GM18870 (cell line): Measurements from ENCODE around the gene WIPF3.

ENCODE experiments used
- ATAC-seq: cut with Tn5 transposase; IDR thresholded peaks from one replicate; pipeline ENCODE4 v1.9.1; 2021; ENCODE audit warnings: moderate library complexity; ENCODE audit not compliant: unreplicated experiment

The WIPF3 gene

GRCh38 chr7:29806208-29806994, at the start of gene WIPF3:
TSS of gene WIPF3 (plus strand) at chr7:29806508. CDS start at chr7:29834725, 28,217 bp downstream.
- ATAC-seq, result no peak

- ATAC-seq, result no peak
Measured at GRCh38 chr7:29763266-29763665, 43.0 kb upstream of the WIPF3 start.

GRCh38 chr7:29764227-29764626, 42.1 kb upstream of the WIPF3 start:
- ATAC-seq, result no peak

GRCh38 chr7:29765490-29765889, 40.8 kb upstream of the WIPF3 start:
- no peak for ATAC-seq

GRCh38 chr7:29770371-29770770, 35.9 kb upstream of the WIPF3 start:
- no peak for ATAC-seq

GRCh38 chr7:29771081-29771816, 35.1 kb upstream of the WIPF3 start:
- no peak for ATAC-seq

GRCh38 chr7:29779017-29779416, 27.3 kb upstream of the WIPF3 start:
- ATAC-seq, result no peak

- no peak for ATAC-seq
Measured at GRCh38 chr7:29780346-29780745, 26.0 kb upstream of the WIPF3 start.

GRCh38 chr7:29783671-29784070, 22.6 kb upstream of the WIPF3 start:
- no peak for ATAC-seq

- no peak for ATAC-seq
Measured at GRCh38 chr7:29793507-29793906, 12.8 kb upstream of the WIPF3 start.

- ATAC-seq, result no peak
Measured at GRCh38 chr7:29794959-29795629, 11.2 kb upstream of the WIPF3 start.

- no peak for ATAC-seq
Measured at GRCh38 chr7:29795696-29796580, 10.4 kb upstream of the WIPF3 start.

GRCh38 chr7:29797112-29797944, 9.0 kb upstream of the WIPF3 start:
- ATAC-seq, result no peak

GRCh38 chr7:29798422-29798821, 7.9 kb upstream of the WIPF3 start:
- no peak for ATAC-seq

- no peak for ATAC-seq
Measured at GRCh38 chr7:29801929-29802328, 4.4 kb upstream of the WIPF3 start.

- ATAC-seq, result no peak
Measured at GRCh38 chr7:29805031-29805430, 1.3 kb upstream of the WIPF3 start.

GRCh38 chr7:29805886-29806207, 461 bp upstream of the WIPF3 start:
- ATAC-seq, result no peak

- no peak for ATAC-seq
Measured at GRCh38 chr7:29806995-29807841, 910 bp downstream of the WIPF3 start.
